ENCODE data around the gene FPR3. TPM values are rescaled to one million over a fixed set of nuclear protein-coding genes. Genes with fewer than 3 reads are reported as not detected.

The FPR3 gene, protein sequence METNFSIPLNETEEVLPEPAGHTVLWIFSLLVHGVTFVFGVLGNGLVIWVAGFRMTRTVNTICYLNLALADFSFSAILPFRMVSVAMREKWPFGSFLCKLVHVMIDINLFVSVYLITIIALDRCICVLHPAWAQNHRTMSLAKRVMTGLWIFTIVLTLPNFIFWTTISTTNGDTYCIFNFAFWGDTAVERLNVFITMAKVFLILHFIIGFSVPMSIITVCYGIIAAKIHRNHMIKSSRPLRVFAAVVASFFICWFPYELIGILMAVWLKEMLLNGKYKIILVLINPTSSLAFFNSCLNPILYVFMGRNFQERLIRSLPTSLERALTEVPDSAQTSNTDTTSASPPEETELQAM
- not detected in 2 replicates for total RNA-seq

DNA sequence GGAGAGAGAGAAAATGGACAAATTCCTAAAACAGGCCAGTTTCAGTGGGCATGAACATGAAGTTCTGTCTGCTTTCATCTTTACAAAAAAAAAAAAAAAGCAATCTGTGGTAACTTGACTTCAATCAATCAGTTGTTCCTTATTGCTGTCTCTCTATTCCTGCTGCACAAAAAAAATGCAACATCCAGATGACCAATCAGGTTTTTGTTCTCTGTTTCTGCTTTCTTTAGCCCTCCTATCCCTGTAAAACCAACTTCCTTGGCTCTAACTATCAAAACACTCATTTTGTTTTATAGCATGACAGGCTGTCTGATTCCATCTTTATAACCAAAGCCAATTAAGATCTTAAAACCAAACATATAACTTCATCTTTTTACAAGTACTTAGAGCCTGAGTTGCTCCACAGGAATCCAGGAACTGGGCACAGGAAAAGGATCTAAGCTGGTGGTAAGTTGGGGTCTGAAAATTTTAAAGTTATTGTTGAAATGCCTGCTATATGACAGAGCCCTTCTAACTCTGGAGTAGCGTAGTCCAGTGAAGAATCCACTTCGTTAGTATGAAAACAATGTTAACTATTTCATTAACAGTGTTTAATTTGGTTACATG is at the start of gene FPR3:
TSS of gene FPR3 (plus strand) at position 273 of the 606 bp plus-strand sequence. CDS start 28,592 bp downstream, outside the sequence.
- Mint-ChIP-seq H3K27me3 (no peaks in the 10 kb centered on the region), H3K4me1 (no peaks in the 10 kb centered on the region), H3K27ac (no peak within 1 kb of the TSS), H3K4me3 (no peak within 1 kb of the TSS), H3K36me3 (ENCODE audit: low read depth) (no peaks in the 10 kb centered on the region), H3K9me3 (peaks cover 45% of the 10 kb centered on the region)
- DNase-seq: no peak
- intact Hi-C loops (cut with micrococcal nuclease): no loop called here

DNA sequence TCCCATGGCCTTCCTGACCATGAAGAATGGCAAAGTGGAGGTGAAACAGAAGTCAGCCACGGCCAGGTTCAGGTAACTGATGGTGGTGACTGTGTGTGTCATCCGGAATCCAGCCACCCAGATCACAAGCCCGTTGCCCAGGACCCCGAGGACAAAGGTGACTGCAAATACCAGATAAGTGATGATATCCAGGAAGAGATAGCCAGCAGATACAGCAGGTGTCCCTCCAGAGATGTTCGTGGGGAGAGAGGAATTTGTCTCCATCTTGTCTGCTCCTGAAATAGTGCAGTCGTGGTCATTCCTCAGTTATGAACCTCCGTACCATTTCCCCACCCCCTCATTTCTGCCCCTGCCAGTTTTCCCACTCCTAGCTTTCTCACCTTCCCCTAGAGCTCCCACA is 48.2 kb upstream of the FPR3 start:
- Mint-ChIP-seq H3K9me3 (peaks cover 3% of the 10 kb centered on the region), H3K36me3 (ENCODE audit: low read depth) (no peaks in the 10 kb centered on the region), H3K4me1 (no peaks in the 10 kb centered on the region), H3K4me3 (no peak overlapping the region), H3K27ac (no peak overlapping the region), H3K27me3 (no peaks in the 10 kb centered on the region)
- no peak for DNase-seq
- intact Hi-C loops (cut with micrococcal nuclease): no loop called here

- Mint-ChIP-seq H3K36me3 (ENCODE audit: low read depth) (no peaks in the 10 kb centered on the region), H3K27ac (no peak overlapping the region), H3K4me3 (no peak overlapping the region), H3K9me3 (peaks cover 3% of the 10 kb centered on the region), H3K27me3 (no peaks in the 10 kb centered on the region), H3K4me1 (no peaks in the 10 kb centered on the region)
- DNase-seq: no peak
- intact Hi-C loops (cut with micrococcal nuclease): no loop called here
These were observed 45.0 kb upstream of the FPR3 start for GRCh38 chr19:51749979-51750378.

DNA sequence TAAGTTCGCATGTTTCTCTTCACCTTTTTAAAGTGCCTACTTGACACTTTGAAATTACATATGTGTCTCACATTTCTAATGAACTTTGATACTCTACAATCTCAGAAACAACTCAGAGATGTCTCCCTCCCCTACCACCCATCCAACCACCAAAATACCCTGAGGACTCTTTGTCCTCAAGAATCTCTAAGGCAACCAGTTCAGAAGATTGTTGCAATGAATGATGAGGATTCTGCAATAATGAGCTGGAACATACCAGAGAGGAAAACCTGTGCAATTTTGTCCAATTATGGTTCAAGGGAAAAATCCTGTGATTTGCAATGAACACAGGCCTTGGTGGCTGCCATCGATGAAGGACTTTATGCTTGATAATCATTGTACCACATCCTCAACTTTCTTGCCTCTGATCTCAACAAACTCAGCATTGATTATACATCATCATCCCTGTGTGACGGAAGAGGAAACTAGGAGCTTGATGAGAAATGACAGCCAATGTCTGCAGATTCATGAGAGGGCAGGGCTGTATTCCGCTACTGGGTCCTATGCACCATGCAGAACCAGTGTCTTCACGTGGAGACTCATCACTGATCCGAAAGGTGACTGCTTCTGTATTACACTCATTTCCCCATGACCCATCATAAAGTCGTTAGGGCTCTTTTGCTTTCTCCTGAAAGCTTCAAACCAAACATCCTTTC is 44.4 kb upstream of the FPR3 start:
- Mint-ChIP-seq H3K9me3 (peaks cover 3% of the 10 kb centered on the region), H3K4me3 (no peak overlapping the region), H3K36me3 (ENCODE audit: low read depth) (no peaks in the 10 kb centered on the region), H3K4me1 (no peaks in the 10 kb centered on the region), H3K27me3 (no peaks in the 10 kb centered on the region), H3K27ac (no peak overlapping the region)
- intact Hi-C loops (cut with micrococcal nuclease): no loop called here
- no peak for DNase-seq

DNA sequence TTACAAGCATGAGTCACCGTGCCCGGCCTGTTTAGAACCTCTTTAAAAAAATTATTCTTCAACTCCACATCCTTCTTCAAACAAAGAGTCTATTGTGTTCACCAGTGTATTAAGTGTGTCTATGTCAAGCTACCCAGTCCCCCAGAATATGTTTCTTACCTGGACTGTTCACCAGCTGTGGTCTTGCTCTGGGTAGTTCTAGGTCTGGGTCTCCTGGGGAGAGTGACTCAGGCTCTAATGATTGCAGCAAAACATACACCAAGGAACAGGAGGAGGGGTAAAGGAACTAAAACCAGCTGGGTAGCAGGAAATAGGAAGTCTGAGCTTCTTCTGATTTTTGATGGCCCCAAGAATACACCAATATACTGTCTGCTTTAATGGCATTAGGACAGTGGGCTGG is 43.3 kb upstream of the FPR3 start, which contains the start of gene FPR1:
TSS of gene FPR1 (minus strand) at position 224 of the 400 bp plus-strand sequence. CDS start 4,884 bp downstream, outside the sequence.
- peaks cover 3% of the 10 kb centered on the region for H3K9me3 Mint-ChIP-seq
- no peaks in the 10 kb centered on the region for H3K27me3 Mint-ChIP-seq
- H3K27ac Mint-ChIP-seq: no peak within 1 kb of the TSS
- intact Hi-C loops (cut with micrococcal nuclease): no loop called here
- H3K4me3 Mint-ChIP-seq: no peak within 1 kb of the TSS
- no peaks in the 10 kb centered on the region for H3K36me3 Mint-ChIP-seq (ENCODE audit: low read depth)
- no peak for DNase-seq
- no peaks in the 10 kb centered on the region for H3K4me1 Mint-ChIP-seq

- DNase-seq: no peak
- Mint-ChIP-seq H3K4me3 (no peak overlapping the region), H3K27ac (no peak overlapping the region), H3K4me1 (no peaks in the 10 kb centered on the region), H3K9me3 (peaks cover 3% of the 10 kb centered on the region), H3K36me3 (ENCODE audit: low read depth) (no peaks in the 10 kb centered on the region), H3K27me3 (no peaks in the 10 kb centered on the region)
- intact Hi-C loops (cut with micrococcal nuclease): no loop called here
These were observed 40.8 kb upstream of the FPR3 start for GRCh38 chr19:51754109-51754508.

DNA sequence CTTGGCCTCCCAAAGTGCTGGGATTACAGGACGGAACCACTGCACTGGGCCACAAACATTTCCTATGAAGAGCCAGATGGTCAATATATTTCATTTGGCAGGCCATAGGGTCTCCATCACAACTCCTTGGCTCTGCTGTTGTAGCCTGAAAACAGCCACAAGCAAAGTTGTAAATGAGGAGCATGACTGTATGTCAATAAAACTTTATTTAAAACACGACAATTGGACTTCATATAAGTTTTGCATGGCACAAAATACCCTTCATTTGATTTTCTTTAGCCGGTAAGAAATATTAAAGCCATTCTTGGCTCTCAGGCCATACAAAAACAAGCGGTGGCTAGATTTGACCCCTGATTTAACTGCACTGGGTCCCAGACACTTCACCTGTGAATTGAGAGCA is 40.2 kb upstream of the FPR3 start:
- no peaks in the 10 kb centered on the region for H3K36me3 Mint-ChIP-seq (ENCODE audit: low read depth)
- no peaks in the 10 kb centered on the region for H3K4me1 Mint-ChIP-seq
- DNase-seq: no peak
- no peaks in the 10 kb centered on the region for H3K27me3 Mint-ChIP-seq
- no peak overlapping the region for H3K27ac Mint-ChIP-seq
- peaks cover 4% of the 10 kb centered on the region for H3K9me3 Mint-ChIP-seq
- H3K4me3 Mint-ChIP-seq: no peak overlapping the region
- intact Hi-C loops (cut with micrococcal nuclease): no loop called here

- H3K9me3 Mint-ChIP-seq: peaks cover 7% of the 10 kb centered on the region
- intact Hi-C loops (cut with micrococcal nuclease): no loop called here
- no peak for DNase-seq
- H3K27me3 Mint-ChIP-seq: no peaks in the 10 kb centered on the region
- H3K4me3 Mint-ChIP-seq: no peak overlapping the region
- H3K36me3 Mint-ChIP-seq (ENCODE audit: low read depth): no peaks in the 10 kb centered on the region
- no peaks in the 10 kb centered on the region for H3K4me1 Mint-ChIP-seq
- no peak overlapping the region for H3K27ac Mint-ChIP-seq
These were observed 39.4 kb upstream of the FPR3 start for GRCh38 chr19:51755571-51755970.

DNA sequence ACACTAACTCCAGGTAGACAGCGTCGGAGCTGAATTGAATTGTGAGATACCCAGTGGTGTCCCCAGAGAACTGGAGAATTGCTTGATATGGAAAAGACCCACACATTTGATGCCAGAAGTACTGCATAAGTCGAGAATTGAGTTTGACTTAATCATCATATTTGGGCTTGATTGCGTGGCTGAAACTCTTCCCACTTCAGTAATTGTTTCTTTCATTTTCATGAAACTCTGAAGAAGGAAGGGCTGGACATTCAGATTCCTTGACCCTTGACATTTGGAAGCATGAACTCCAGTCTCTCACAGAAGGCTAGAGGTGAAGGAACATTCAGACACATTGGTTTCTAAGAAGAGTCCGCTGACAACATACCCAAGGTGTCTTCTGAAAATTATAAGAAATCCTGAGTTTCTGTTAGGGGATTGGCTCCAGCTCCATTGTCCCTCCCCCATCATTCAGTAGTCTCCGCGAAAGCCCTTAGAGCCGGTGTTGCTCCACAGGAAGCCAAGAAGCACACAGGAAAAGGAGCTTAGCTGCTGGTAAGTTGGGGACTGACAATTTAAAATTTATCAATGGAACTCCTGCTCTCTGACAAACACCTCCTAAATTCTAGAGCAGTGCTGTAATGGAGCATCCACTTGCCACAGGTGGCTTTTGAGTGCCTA is 34.1 kb upstream of the FPR3 start, which contains the start of gene FPR2:
TSS of gene FPR2 (plus strand) at position 484 of the 660 bp plus-strand sequence. CDS start 7,479 bp downstream, outside the sequence.
- intact Hi-C loops (cut with micrococcal nuclease): no loop called here
- Mint-ChIP-seq H3K36me3 (ENCODE audit: low read depth) (no peaks in the 10 kb centered on the region), H3K4me3 (no peak within 1 kb of the TSS)

DNA sequence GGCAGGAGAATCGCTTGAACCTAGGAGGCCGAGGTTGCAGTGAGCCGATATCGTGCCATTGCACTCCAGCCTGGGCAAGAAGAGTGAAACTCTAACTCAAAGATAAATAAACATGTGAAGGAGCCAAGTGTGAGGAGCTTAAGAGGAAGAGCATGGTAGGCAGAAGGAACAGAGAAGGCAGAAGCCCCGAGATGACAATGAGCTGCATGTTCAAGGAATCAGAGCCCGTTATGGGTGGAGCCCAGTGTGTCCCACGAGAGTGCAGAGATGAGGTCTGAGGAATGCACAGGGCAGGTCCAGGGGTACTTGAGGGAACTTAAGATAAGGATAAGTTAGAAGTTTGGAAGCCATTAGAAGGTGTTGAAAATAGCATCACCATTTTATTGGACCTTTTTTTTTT is 33.3 kb upstream of the FPR3 start:
- H3K9me3 Mint-ChIP-seq: peaks cover 17% of the 10 kb centered on the region
- no peaks in the 10 kb centered on the region for H3K4me1 Mint-ChIP-seq
- H3K27ac Mint-ChIP-seq: no peak overlapping the region
- no peak for DNase-seq
- no peaks in the 10 kb centered on the region for H3K36me3 Mint-ChIP-seq (ENCODE audit: low read depth)
- H3K4me3 Mint-ChIP-seq: no peak overlapping the region
- intact Hi-C loops (cut with micrococcal nuclease): no loop called here
- no peaks in the 10 kb centered on the region for H3K27me3 Mint-ChIP-seq

More for the DNA sequence above, 34.1 kb upstream of the FPR3 start, which contains the start of gene FPR2:
- no peaks in the 10 kb centered on the region for H3K27me3 Mint-ChIP-seq
- H3K9me3 Mint-ChIP-seq: peaks cover 17% of the 10 kb centered on the region
- H3K27ac Mint-ChIP-seq: no peak within 1 kb of the TSS
- no peak for DNase-seq
- no peaks in the 10 kb centered on the region for H3K4me1 Mint-ChIP-seq

DNA sequence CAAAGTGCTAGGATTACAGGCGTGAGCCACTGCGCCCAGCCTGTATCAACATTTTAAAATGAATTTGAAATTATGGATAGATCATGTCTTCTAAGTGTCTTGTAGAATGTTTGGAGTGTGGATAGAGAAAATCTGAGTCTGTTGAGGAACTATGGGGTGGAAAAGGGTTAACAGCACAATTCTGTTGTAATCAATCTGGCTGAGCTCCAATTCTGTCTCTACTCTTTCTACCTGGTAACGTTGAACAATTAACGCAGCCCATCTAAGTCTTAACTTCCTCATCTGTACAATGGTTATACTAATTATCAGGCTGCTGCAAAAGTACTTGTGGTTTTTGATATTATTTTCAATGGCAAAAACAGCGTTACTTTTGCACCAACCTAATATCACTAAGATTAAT is 29.9 kb upstream of the FPR3 start:
- Mint-ChIP-seq H3K27ac (no peak overlapping the region), H3K36me3 (ENCODE audit: low read depth) (no peaks in the 10 kb centered on the region), H3K27me3 (no peaks in the 10 kb centered on the region), H3K9me3 (peaks cover 18% of the 10 kb centered on the region), H3K4me3 (no peak overlapping the region), H3K4me1 (no peaks in the 10 kb centered on the region)
- intact Hi-C loops (cut with micrococcal nuclease): no loop called here
- DNase-seq: no peak

GRCh38 chr19:51766461-51766860 is 28.5 kb upstream of the FPR3 start:
- no peaks in the 10 kb centered on the region for H3K4me1 Mint-ChIP-seq
- H3K4me3 Mint-ChIP-seq: no peak overlapping the region
- no peaks in the 10 kb centered on the region for H3K36me3 Mint-ChIP-seq (ENCODE audit: low read depth)
- H3K27ac Mint-ChIP-seq: no peak overlapping the region
- H3K27me3 Mint-ChIP-seq: no peaks in the 10 kb centered on the region
- DNase-seq: no peak
- H3K9me3 Mint-ChIP-seq: peaks cover 18% of the 10 kb centered on the region
- intact Hi-C loops (cut with micrococcal nuclease): no loop called here

GRCh38 chr19:51771376-51772130 is 23.4 kb upstream of the FPR3 start:
- H3K4me1 Mint-ChIP-seq: no peaks in the 10 kb centered on the region
- H3K9me3 Mint-ChIP-seq: peaks cover 5% of the 10 kb centered on the region
- no peaks in the 10 kb centered on the region for H3K36me3 Mint-ChIP-seq (ENCODE audit: low read depth)
- H3K27me3 Mint-ChIP-seq: peaks cover 2% of the 10 kb centered on the region
- no peak overlapping the region for H3K4me3 Mint-ChIP-seq
- intact Hi-C loops (cut with micrococcal nuclease): loop anchor here (10.0 kb wide), 1 partner anchor 117 kb away; no protein-coding TSS in a partner anchor
- H3K27ac Mint-ChIP-seq: no peak overlapping the region
- no peak for DNase-seq

Data from activated CD4-positive, alpha-beta T cell treated with anti-CD3 and anti-CD28 coated beads, Interleukin-2, amount 10 ng/mL, durations not matched to agents 24 days and 14 days (primary cell).